Activated gamma-delta T cell treated with anti-CD3 and anti-CD28 coated beads, Interleukin-2, amount 50 U/mL, for 16 hours (primary cell): ENCODE measurements around the gene VTN.
A peak's percentile ranks its signal among the peaks of the same experiment; 100 is the strongest.
"Not testable (repeated sequence)": the region's sequence is repeated elsewhere in the genome, so short reads cannot be mapped to it uniquely, and the experiment has no call there.

ENCODE experiments used
- DNase-seq: peaks from one replicate; pipeline ENCODE4 v3.0.0-alpha.2; 2020; ENCODE audit warnings: low read depth

VTN gene

GRCh38 chr17:28342313-28342712 is 27.8 kb downstream of the VTN start:
- DNase-seq = no peak

GRCh38 chr17:28341516-28341915 is 28.6 kb downstream of the VTN start:
- no peak for DNase-seq

GRCh38 chr17:28340374-28340773 is 29.7 kb downstream of the VTN start:
- no peak for DNase-seq

GRCh38 chr17:28339431-28339830 is 30.7 kb downstream of the VTN start:
- DNase-seq = no peak

- DNase-seq = not testable (repeated sequence)
Observed at GRCh38 chr17:28338769-28339212, 31.3 kb downstream of the VTN start.

- DNase-seq = no peak
Observed at GRCh38 chr17:28338056-28338768, 31.9 kb downstream of the VTN start.

- no peak for DNase-seq
Observed at GRCh38 chr17:28335959-28336871, 33.9 kb downstream of the VTN start.

GRCh38 chr17:28335201-28335958 is 34.7 kb downstream of the VTN start, which contains the start of the genes IFT20 and TNFAIP1:
IFT20 (minus strand) TSS chr17:28335472; CDS start chr17:28331985, 3,487 bp downstream.
TNFAIP1 (plus strand) TSS chr17:28335761; CDS start chr17:28339522, 3,761 bp downstream.
- DNase-seq = peak; percentile 96

GRCh38 chr17:28334666-28335200 is 35.4 kb downstream of the VTN start:
- no peak for DNase-seq

- no peak for DNase-seq
Observed at GRCh38 chr17:28334171-28334570, 35.9 kb downstream of the VTN start.

GRCh38 chr17:28333083-28333746 is 36.9 kb downstream of the VTN start:
- DNase-seq = no peak

- DNase-seq = no peak
Observed at GRCh38 chr17:28331891-28332420, 38.2 kb downstream of the VTN start.

- no peak for DNase-seq
Observed at GRCh38 chr17:28330671-28331070, 39.4 kb downstream of the VTN start.

GRCh38 chr17:28328325-28328724 is 41.8 kb downstream of the VTN start:
- DNase-seq = no peak

- DNase-seq = no peak
Observed at GRCh38 chr17:28327709-28328108, 42.4 kb downstream of the VTN start.

GRCh38 chr17:28327031-28327607 is 43.0 kb downstream of the VTN start:
- DNase-seq = no peak

GRCh38 chr17:28326114-28326513 is 44.0 kb downstream of the VTN start:
- DNase-seq = no peak

GRCh38 chr17:28325211-28325610 is 44.9 kb downstream of the VTN start:
- DNase-seq = no peak

- no peak for DNase-seq
Observed at GRCh38 chr17:28324781-28325180, 45.3 kb downstream of the VTN start.

GRCh38 chr17:28324267-28324745 is 45.8 kb downstream of the VTN start:
- DNase-seq = no peak
